NCI-H526 treated with DMSO at 0.1 percent for 48 hours (cell line): ENCODE measurements around the gene CCNY.

ENCODE experiments used
- DNase-seq: peaks from one replicate; lab custom pipeline; 2025; lab: John Stamatoyannopoulos, UW

Gene CCNY

DNA sequence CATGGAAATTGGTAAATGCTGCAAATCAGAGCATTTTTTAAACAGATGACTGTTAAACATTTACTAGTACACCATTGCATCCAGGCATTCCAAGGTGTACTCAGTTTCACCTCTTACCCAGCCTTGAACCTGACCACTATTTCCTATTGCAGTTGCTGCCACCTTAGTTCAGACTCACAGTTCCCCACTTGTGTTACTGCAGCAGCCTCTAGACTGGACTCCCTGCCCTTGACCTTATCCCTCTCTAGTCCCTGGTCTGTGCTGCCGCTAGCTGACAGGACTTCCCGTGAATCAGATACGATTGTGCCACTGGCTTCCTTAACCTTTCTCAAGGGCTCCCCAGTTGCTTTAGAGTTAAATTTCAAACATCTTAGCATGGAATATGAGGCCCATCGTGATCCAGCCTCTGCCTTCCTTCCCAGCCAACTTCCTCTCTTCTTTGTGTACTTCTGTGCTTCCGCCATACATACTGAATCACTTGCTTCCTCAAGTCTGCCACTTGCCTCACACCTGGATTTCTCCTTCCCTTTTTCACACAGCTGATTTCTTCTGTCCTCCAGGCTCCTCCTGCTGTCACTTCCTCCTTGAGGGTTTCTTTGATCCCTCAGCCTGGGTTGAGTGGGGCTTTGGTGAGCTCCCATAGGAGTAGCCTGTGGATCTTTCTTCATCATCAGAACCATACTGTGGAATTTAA, 150.1 kb downstream of the CCNY start:
- DNase-seq = no peak

DNA sequence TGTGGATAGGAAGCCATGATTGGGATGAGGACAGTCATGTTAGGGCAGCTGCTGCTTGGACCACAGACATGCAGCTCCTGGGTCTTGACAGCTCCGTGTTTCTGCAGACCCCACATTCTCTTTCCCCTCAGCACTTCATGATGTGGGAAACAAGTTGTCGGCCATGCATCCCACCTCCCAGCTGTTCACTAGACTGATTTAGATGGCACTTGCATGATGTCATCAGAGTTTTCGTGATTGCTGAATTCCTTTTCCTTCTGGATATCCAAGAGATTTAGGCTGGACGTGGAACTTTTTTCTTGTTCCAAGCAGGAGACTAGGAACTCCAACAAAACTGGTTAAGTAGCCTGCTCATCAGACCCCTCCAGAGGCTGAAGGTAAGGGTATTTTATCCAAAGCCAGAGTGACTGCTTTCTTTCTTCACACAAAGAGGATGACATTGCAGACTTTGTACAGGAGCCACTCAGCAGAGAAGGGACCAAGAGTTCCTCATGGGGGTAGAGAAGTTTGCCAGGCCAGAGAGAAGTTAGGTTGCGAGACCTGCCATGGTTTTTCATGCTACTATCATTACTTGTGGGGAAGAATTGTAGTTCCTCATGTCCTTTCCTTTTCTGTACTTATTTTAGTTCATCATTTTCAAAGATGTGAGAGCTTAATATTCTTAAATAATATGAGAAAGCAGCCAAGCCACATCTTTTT, 151.2 kb downstream of the CCNY start:
- no peak for DNase-seq

GRCh38 chr10:35488228-35488627, 151.9 kb downstream of the CCNY start:
- no peak for DNase-seq

GRCh38 chr10:35492386-35493195, 156.3 kb downstream of the CCNY start:
- DNase-seq = no peak

GRCh38 chr10:35493196-35494118, 157.1 kb downstream of the CCNY start:
- no peak for DNase-seq

DNA sequence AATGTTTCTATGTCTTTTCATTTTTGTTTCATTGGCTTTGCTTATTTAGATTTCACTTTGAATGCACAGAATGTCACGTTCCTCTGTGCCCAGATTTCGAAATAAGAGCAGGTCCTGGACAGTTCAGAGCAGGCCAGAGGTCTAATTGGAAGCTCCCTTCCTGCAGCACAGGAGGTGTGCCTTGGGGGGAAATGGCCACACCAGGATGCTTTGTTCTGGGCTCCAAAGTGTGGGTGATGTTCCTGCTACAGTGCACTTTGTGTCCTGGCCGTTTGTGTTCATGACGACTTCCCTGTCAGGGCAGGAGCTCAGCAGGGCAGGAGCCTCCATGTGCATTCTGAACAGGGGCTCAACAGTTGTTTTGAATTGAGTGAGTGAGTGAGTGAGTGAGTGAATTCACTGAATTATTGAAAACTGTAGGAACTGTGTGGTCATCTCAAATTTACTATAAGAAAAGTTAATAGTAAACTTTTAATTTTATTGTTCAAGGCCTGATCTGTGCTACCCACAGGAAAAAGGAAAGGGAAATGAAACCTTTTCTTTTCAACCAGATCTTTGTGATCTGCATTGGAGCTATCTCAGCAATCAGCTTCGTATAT, 159.3 kb downstream of the CCNY start:
- DNase-seq = no peak

DNA sequence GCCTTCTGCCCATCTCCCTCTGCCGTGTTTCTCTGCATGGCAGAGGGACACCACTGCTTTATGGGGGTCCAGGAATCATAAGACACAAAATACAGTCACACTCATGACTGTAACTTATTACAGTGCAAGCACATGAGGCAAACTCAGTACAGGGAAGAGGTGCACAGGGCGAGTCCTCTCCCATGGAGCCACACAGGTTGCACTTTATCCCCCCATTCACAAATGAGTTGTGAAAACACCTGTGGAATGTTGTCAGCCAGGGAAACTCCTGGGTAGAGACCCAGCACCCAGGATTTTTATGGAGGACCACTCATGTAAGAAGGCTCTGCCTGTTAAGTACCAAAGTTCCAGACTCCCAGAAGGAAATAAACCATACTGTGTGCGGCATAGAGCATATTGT, 161.6 kb downstream of the CCNY start:
- DNase-seq = no peak

- DNase-seq = no peak
Measured at GRCh38 chr10:35498693-35499092, 162.4 kb downstream of the CCNY start.

- DNase-seq = no peak
Measured at GRCh38 chr10:35501923-35502322, 165.6 kb downstream of the CCNY start.

DNA sequence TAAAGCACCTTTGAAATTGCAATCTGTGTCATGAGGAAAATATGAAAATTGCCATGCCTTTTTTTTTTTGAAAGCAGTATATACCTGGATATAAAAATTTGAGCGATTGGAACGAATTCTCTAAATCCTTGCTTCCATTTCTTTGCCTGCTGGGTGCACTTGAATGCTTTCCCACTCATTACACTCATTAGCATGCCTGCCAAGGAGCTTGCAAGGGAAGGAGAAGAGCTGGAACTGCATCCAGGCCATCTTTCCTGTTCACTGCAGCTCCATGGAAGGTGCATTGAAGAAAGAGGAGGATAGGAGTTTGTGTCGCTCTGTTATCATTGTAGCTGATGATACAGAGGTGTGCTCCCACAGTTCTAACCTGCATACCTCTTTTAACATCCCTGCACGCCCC, 166.4 kb downstream of the CCNY start:
- no peak for DNase-seq

DNA sequence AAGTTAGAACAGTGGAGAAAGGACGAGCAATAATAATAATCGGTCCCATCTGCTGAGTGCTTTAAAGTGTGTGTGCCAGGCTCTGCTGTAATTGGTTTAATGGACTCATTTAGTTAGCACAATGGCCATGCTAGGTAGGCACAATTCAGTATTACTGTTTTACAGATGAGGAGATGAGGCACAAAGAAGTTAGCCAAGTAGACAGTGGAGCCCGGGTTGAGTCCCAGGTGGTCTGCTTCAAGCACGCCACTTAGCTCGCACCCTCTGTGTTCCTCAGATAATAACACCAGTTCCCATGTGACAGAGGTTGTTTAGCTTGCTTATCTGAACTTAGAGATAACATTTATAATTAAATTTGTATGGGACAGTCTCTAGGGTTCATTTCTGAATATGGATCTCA, 167.3 kb downstream of the CCNY start:
- DNase-seq = no peak

- no peak for DNase-seq
Measured at GRCh38 chr10:35504132-35504531, 167.8 kb downstream of the CCNY start.

DNA sequence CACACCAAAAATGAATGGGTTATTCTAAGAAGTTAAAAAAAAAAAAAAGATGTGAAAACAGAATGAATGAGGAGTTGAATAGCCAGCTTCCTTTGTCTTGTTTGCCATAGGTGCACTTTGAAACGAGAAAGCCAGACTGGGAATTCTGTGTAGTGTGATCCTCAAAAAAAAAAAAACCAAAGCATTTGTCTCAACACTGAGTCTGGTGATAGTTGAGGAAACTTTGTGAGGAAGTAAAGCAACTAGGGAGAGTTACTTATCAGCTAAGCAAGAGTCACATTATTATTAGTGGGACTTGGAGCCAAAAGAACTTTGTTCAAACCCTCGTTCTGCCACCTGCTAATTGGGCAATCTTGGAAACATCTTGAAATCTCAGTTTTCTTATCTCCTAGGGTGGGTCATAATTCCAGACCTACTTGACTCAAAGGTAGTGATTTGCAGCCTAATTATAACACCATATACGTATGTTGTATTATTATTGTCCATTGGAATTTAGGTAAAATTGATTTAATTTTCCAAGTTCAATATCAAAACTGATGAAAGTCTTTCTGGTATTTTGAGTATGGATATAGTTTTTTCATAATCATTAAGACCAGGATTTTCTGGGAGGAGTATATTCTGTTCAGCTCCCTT, 169.0 kb downstream of the CCNY start:
- DNase-seq = no peak

GRCh38 chr10:35506741-35507140, 170.4 kb downstream of the CCNY start:
- no peak for DNase-seq

- DNase-seq = no peak
Measured at GRCh38 chr10:35507519-35508109, 171.3 kb downstream of the CCNY start.

GRCh38 chr10:35508647-35509046, 172.3 kb downstream of the CCNY start:
- DNase-seq = no peak

DNA sequence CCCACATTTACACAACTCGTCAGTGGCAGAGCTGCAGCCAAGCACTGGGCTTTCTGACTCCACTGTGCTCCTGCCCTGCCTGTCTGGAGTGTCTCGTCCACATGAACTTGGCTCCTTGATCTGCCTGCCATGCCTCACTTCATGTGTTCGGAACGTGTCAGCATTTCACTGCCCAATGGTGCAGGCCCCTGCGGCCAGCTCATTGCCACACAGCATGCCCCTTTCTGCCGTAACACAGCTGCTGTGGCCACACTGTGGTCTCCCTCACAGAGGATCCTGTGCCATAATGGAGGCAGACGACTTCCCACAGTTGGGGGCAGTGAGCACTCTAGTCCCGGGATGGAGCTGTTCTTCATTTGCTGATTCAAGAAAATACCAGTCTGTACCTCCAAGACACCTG, 174.6 kb downstream of the CCNY start:
- no peak for DNase-seq

GRCh38 chr10:35511647-35512046, 175.3 kb downstream of the CCNY start:
- no peak for DNase-seq

DNA sequence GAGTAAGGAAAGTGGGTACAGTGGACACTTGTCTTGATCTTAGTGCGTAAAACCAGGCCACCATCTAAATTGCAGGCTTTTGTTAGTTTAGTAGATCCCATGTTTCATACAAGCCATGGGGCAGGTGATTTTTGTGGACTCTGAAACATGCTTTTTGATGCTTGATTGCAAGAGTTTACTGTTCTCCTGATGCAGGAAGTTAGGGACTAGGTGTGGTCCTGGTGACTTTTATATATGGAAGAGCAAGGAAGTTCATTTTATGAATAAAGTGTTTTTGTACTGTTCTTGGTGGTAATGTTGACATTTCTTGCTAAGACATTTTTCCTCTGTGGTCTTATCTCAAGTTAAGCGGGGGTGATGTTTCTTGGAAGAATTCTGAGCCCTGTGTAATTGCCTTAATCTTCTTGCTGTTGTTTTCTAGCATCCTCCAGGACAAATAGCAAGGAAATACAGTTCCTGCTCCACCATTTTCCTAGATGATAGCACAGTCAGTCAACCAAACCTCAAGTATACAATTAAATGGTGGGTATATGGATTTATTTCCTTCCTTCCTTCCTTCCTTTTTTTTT, 179.9 kb downstream of the CCNY start:
- DNase-seq = no peak
